ENCODE data around the gene DPP6.
"Not testable (repeated sequence)": the region's sequence is repeated elsewhere in the genome, so short reads cannot be mapped to it uniquely, and the experiment has no call there.

DPP6 gene

DNA sequence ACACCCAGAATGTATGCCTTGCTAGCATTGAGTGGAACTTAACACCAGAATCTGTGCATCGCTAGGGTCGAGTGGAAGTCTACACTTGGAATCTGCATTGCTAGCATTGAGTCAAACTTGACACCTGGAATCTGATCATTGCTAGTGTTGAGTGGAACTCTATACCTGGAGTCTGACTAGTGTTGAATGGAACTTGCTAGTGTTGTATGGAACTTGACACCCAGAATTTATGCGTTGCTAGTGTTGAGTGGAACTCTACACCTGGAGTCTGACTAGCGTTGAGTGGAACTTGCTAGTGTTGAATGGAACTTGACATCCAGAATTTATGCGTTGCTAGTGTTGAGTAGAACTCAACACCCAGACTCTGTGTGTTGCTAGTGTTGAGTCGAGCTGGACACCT is 110.7 kb downstream of the DPP6 start:
- not testable (repeated sequence) for H3K9ac ChIP-seq (ENCODE audit: low read length); H3K4me1 ChIP-seq (ENCODE audit: control insufficient read depth, insufficient read depth, low read length); H3K36me3 ChIP-seq (ENCODE audit: control insufficient read depth, insufficient read depth, low read length); H3K27ac ChIP-seq (ENCODE audit: low read depth, low read length); H3K4me3 ChIP-seq (ENCODE audit: low read depth, low read length); H3K9me3 ChIP-seq (ENCODE audit: control insufficient read depth, insufficient read depth, low read depth, low read length); H3K27me3 ChIP-seq (ENCODE audit: control insufficient read depth, insufficient read depth, low read length)

DNA sequence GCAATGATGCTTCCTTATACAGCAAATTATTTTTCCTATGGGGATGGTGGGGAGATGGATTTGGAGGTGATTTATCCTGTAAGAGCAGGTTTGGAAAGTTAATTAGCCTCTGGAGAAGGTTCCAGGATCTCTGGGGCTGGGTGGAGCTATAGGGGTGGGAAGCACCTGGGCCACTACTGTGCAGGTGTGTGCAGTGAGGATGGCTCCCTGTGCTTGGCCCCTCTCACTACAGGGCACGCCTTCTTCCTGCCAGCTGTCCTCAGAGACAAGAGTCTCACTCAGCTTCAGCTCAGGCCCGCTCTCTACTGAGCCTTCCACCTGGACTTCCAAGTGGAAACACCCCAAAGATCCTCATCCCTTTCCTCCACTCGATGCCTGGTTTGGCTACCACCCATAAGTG is 111.4 kb downstream of the DPP6 start:
- H3K4me1 ChIP-seq (ENCODE audit: control insufficient read depth, insufficient read depth, low read length); H3K27ac ChIP-seq (ENCODE audit: low read depth, low read length); H3K9ac ChIP-seq (ENCODE audit: low read length); H3K9me3 ChIP-seq (ENCODE audit: control insufficient read depth, insufficient read depth, low read depth, low read length); H3K27me3 ChIP-seq (ENCODE audit: control insufficient read depth, insufficient read depth, low read length); H3K4me3 ChIP-seq (ENCODE audit: low read depth, low read length); H3K36me3 ChIP-seq (ENCODE audit: control insufficient read depth, insufficient read depth, low read length): not testable (repeated sequence)

DNA sequence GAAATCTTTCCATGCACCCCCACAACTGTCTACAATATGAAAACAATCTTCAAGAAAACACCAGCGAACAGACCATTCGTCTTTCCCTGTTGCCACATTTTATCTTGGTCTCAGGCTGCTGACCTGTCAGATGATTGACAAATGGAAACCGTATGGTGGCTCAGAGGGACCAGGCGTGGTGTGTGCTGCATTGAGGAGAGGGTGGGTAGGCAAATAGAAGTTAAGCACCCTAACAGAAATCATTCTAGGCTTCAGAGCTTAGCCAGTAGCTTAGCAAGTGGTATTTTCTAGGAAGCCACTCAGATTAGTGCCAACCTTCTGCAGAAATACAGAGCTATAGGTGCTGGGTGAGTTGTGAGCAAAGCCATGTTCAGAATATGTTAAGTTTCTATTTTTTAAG is 114.9 kb downstream of the DPP6 start:
- Histone ChIP-seq H3K4me1 (ENCODE audit: control insufficient read depth, insufficient read depth, low read length) (peaks cover 21% of the 10 kb centered on the region), H3K27ac (ENCODE audit: low read depth, low read length) (no peak overlapping the region), H3K4me3 (ENCODE audit: low read depth, low read length) (no peak overlapping the region), H3K9me3 (ENCODE audit: control insufficient read depth, insufficient read depth, low read depth, low read length) (no peaks in the 10 kb centered on the region), H3K27me3 (ENCODE audit: control insufficient read depth, insufficient read depth, low read length) (no peaks in the 10 kb centered on the region), H3K9ac (ENCODE audit: low read length) (no peak overlapping the region), H3K36me3 (ENCODE audit: control insufficient read depth, insufficient read depth, low read length) (no peaks in the 10 kb centered on the region)

DNA sequence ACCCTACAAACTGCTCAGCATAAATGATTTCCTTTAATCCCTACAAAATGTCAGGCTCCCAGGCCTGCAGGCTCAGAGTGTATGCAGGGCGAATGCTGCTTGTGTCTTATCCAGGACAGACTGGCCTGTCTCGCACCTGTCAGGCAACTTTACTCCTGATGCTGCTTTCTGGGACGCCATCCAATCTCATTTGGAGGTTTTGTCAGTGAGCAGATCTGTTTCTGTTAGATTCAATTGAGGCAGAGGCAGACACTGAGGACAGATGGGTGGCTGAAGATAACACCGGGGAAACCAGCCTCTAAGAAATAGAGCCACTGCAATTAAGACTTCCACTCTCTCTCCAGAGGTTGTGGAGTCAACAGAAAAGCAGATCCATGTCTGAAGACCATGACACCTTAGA is 115.6 kb downstream of the DPP6 start:
- no peaks in the 10 kb centered on the region for H3K9me3 ChIP-seq (ENCODE audit: control insufficient read depth, insufficient read depth, low read depth, low read length)
- no peaks in the 10 kb centered on the region for H3K36me3 ChIP-seq (ENCODE audit: control insufficient read depth, insufficient read depth, low read length)
- H3K4me3 ChIP-seq (ENCODE audit: low read depth, low read length): no peak overlapping the region
- no peak overlapping the region for H3K9ac ChIP-seq (ENCODE audit: low read length)
- H3K4me1 ChIP-seq (ENCODE audit: control insufficient read depth, insufficient read depth, low read length): peaks cover 28% of the 10 kb centered on the region
- no peaks in the 10 kb centered on the region for H3K27me3 ChIP-seq (ENCODE audit: control insufficient read depth, insufficient read depth, low read length)
- H3K27ac ChIP-seq (ENCODE audit: low read depth, low read length): no peak overlapping the region

DNA sequence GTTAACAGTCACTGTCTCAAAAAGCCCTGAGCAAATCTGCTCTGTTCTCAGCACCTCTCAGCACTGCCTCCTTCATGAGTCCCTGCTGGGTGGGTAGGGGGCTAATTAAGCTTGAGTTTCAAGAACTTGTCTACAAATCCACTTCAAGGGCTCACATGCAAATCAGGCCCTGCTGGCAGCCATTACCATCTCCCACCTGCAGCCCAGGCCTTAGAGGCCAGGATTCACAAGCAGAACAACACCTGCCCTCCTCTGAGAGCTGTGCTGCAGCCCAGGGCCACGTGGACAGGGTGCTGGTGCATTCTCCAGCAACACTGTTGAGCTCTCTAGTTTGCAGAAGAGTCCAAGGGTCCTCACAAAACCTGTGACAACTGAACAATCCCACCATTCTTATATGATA is 119.2 kb downstream of the DPP6 start:
- no peaks in the 10 kb centered on the region for H3K36me3 ChIP-seq (ENCODE audit: control insufficient read depth, insufficient read depth, low read length)
- no peak overlapping the region for H3K4me3 ChIP-seq (ENCODE audit: low read depth, low read length)
- H3K9ac ChIP-seq (ENCODE audit: low read length): no peak overlapping the region
- no peaks in the 10 kb centered on the region for H3K9me3 ChIP-seq (ENCODE audit: control insufficient read depth, insufficient read depth, low read depth, low read length)
- peaks cover 38% of the 10 kb centered on the region for H3K4me1 ChIP-seq (ENCODE audit: control insufficient read depth, insufficient read depth, low read length)
- H3K27me3 ChIP-seq (ENCODE audit: control insufficient read depth, insufficient read depth, low read length): no peaks in the 10 kb centered on the region
- H3K27ac ChIP-seq (ENCODE audit: low read depth, low read length): no peak overlapping the region

DNA sequence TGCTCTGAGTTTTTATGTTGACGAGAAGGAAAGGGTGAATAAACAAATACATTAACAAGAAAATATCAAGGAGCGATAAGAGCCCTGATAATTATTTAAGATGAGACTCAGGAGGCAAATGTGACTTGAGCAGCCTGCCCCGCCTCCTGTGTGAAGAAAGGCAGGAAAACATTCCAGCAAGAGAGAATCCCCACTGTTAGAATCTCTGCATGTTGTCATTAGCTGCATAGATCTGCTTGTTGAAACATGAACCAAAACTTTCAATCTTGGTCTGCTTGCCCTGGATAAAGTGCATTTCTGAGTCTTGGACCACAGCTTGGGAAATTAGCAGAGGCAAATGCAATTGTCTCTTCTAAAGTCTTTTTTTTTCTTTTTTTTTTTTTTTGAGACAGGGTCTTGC is 120.0 kb downstream of the DPP6 start:
- Histone ChIP-seq H3K27ac (ENCODE audit: low read depth, low read length) (no peak overlapping the region), H3K4me1 (ENCODE audit: control insufficient read depth, insufficient read depth, low read length) (peaks cover 38% of the 10 kb centered on the region), H3K27me3 (ENCODE audit: control insufficient read depth, insufficient read depth, low read length) (no peaks in the 10 kb centered on the region), H3K36me3 (ENCODE audit: control insufficient read depth, insufficient read depth, low read length) (no peaks in the 10 kb centered on the region), H3K9me3 (ENCODE audit: control insufficient read depth, insufficient read depth, low read depth, low read length) (no peaks in the 10 kb centered on the region), H3K9ac (ENCODE audit: low read length) (no peak overlapping the region), H3K4me3 (ENCODE audit: low read depth, low read length) (no peak overlapping the region)

DNA sequence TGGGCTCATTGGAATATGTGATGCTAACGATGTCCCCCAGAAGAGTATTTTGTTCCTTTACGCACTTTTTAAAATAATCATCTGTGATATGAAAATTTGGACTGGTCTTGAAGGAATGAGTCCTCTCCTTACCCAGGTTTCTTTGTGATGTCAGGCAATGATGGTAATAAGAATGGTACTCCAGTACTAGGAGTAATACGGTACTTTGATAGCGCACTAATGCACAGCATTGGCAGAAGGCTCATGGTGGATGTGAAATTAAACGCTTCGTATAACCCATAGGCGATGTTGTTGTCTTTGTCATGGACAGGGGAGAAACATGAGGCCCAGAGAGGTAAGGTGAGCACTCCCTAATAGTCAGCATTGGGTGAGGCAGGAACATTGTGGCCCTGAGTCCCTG is 125.4 kb downstream of the DPP6 start:
- H3K36me3 ChIP-seq (ENCODE audit: control insufficient read depth, insufficient read depth, low read length): no peaks in the 10 kb centered on the region

DNA sequence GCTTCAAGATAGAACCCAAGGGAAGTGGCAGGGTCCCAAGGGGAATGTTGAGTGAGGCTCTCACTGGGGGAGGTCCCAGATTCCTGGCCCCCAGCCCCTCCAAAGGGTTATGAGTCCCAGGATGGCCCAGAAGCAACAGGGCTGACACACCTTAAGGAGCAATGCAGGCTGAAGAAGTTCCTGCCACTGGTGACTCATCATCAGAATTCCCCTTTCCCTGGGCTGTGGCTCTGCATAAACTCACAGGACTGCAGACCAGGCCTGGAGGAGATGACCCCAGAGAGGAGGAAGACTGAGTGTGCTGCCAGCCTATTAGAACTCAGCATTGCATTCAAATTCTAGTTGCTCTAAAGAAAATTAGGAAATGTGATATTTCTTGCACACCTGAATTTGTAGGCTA is 126.7 kb downstream of the DPP6 start:
- Histone ChIP-seq H3K4me1 (ENCODE audit: control insufficient read depth, insufficient read depth, low read length) (peaks cover 27% of the 10 kb centered on the region), H3K36me3 (ENCODE audit: control insufficient read depth, insufficient read depth, low read length) (no peaks in the 10 kb centered on the region), H3K4me3 (ENCODE audit: low read depth, low read length) (no peak overlapping the region), H3K9me3 (ENCODE audit: control insufficient read depth, insufficient read depth, low read depth, low read length) (no peaks in the 10 kb centered on the region), H3K27me3 (ENCODE audit: control insufficient read depth, insufficient read depth, low read length) (no peaks in the 10 kb centered on the region), H3K27ac (ENCODE audit: low read depth, low read length) (no peak overlapping the region), H3K9ac (ENCODE audit: low read length) (no peak overlapping the region)

More for the DNA sequence above, 125.4 kb downstream of the DPP6 start:
- no peaks in the 10 kb centered on the region for H3K9me3 ChIP-seq (ENCODE audit: control insufficient read depth, insufficient read depth, low read depth, low read length)
- no peak overlapping the region for H3K9ac ChIP-seq (ENCODE audit: low read length)
- peaks cover 26% of the 10 kb centered on the region for H3K4me1 ChIP-seq (ENCODE audit: control insufficient read depth, insufficient read depth, low read length)
- no peak overlapping the region for H3K4me3 ChIP-seq (ENCODE audit: low read depth, low read length)
- no peaks in the 10 kb centered on the region for H3K27me3 ChIP-seq (ENCODE audit: control insufficient read depth, insufficient read depth, low read length)
- H3K27ac ChIP-seq (ENCODE audit: low read depth, low read length): no peak overlapping the region

DNA sequence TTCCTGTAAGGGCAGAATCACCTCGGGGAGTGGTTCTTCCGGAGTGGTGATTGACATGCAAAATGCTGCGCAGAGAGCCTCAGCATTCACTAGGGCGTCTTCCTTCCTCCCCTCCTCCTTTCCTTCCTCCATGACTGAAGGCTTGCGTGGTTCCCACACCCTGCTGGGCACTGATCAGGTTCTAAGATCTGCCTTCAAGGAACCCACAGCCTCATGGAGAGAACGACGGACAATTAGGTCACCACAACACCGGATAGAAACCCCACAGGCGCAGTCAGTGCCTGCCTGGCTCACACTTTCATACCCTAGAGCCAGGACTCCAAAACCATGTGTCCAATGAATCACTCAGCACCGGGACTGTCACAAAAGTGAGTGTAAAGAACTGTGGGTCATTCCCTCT is 131.3 kb downstream of the DPP6 start:
- Histone ChIP-seq H3K36me3 (ENCODE audit: control insufficient read depth, insufficient read depth, low read length) (no peaks in the 10 kb centered on the region), H3K27ac (ENCODE audit: low read depth, low read length) (no peak overlapping the region), H3K27me3 (ENCODE audit: control insufficient read depth, insufficient read depth, low read length) (no peaks in the 10 kb centered on the region), H3K4me1 (ENCODE audit: control insufficient read depth, insufficient read depth, low read length) (peaks cover 52% of the 10 kb centered on the region), H3K9me3 (ENCODE audit: control insufficient read depth, insufficient read depth, low read depth, low read length) (no peaks in the 10 kb centered on the region), H3K9ac (ENCODE audit: low read length) (no peak overlapping the region), H3K4me3 (ENCODE audit: low read depth, low read length) (peak overlapping the region; percentile 27; the same call in 1 of the 2 replicates)

DNA sequence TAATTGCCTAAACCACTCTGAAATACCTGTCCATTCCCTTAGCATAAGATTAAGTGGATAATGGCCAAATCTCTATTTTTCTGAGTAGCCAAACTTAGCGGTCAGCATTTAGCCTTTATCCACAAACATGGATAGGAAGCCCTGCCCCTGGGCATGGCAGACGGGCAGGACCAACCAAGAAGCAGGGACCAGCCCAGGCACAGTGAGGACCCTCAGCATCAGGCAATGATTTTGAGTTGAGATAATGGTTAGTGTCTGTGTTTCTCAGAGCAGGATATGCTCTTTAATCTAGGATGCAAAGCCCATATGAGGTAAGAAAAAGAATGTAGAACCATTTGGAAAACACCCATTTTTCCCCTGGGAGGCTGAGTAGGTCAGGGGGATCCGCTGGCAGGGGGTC is 131.7 kb downstream of the DPP6 start:
- Histone ChIP-seq H3K9ac (ENCODE audit: low read length) (no peak overlapping the region), H3K27ac (ENCODE audit: low read depth, low read length) (no peak overlapping the region), H3K36me3 (ENCODE audit: control insufficient read depth, insufficient read depth, low read length) (no peaks in the 10 kb centered on the region), H3K27me3 (ENCODE audit: control insufficient read depth, insufficient read depth, low read length) (no peaks in the 10 kb centered on the region), H3K4me3 (ENCODE audit: low read depth, low read length) (peak overlapping the region; percentile 25; the same call in 1 of the 2 replicates), H3K9me3 (ENCODE audit: control insufficient read depth, insufficient read depth, low read depth, low read length) (no peaks in the 10 kb centered on the region), H3K4me1 (ENCODE audit: control insufficient read depth, insufficient read depth, low read length) (peaks cover 49% of the 10 kb centered on the region)

DNA sequence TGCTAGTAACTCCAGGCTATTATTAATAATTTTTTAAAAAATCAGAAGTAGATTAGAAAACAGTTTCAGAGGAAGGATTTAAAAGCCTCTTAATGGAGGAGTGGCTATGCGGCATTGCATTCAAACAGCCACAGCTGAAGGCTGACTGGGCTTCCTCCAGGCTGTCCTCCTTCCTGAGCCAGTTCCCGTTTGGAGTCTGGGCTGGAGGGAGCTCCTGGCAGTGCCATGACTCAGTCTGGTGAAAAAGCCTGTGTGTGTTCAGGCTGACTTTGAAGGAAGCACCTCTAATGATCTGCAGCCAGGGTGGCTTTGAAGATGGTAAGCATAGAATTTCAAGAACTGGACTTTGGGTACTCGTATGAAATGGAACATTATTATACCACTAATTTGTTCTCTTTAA is 134.6 kb downstream of the DPP6 start:
- Histone ChIP-seq H3K36me3 (ENCODE audit: control insufficient read depth, insufficient read depth, low read length) (no peaks in the 10 kb centered on the region), H3K27ac (ENCODE audit: low read depth, low read length) (no peak overlapping the region), H3K9ac (ENCODE audit: low read length) (no peak overlapping the region), H3K9me3 (ENCODE audit: control insufficient read depth, insufficient read depth, low read depth, low read length) (no peaks in the 10 kb centered on the region), H3K4me3 (ENCODE audit: low read depth, low read length) (no peak overlapping the region), H3K4me1 (ENCODE audit: control insufficient read depth, insufficient read depth, low read length) (peaks cover 43% of the 10 kb centered on the region), H3K27me3 (ENCODE audit: control insufficient read depth, insufficient read depth, low read length) (no peaks in the 10 kb centered on the region)

DNA sequence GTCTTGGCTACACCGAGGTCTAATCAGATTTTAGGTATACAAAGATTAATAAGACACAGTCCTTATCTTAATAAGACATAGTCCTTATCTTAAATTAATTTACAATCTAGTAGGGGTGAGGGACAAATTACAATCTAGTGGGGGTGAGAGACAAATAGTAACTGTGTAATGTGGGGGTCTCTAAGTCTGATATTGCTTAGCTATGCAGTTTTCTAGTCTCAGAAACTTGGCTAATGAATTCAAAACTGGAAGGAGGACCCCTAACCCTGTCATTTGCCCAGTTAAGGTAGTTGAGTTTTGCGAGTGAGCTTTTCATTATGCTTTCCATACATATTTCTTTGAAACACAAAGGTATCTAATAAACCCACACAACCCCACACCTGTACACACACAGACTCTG is 136.1 kb downstream of the DPP6 start:
- H3K9me3 ChIP-seq (ENCODE audit: control insufficient read depth, insufficient read depth, low read depth, low read length): no peaks in the 10 kb centered on the region
- H3K9ac ChIP-seq (ENCODE audit: low read length): no peak overlapping the region
- H3K4me1 ChIP-seq (ENCODE audit: control insufficient read depth, insufficient read depth, low read length): peaks cover 31% of the 10 kb centered on the region
- H3K4me3 ChIP-seq (ENCODE audit: low read depth, low read length): no peak overlapping the region
- H3K27ac ChIP-seq (ENCODE audit: low read depth, low read length): no peak overlapping the region
- H3K36me3 ChIP-seq (ENCODE audit: control insufficient read depth, insufficient read depth, low read length): no peaks in the 10 kb centered on the region
- no peaks in the 10 kb centered on the region for H3K27me3 ChIP-seq (ENCODE audit: control insufficient read depth, insufficient read depth, low read length)
